NCI-H2029 (cell line): ENCODE results near the gene SYNGR1.

Experiments used
- DNase-seq: peaks from one replicate; lab custom pipeline; 2025; lab: John Stamatoyannopoulos, UW

SYNGR1 gene

GRCh38 chr22:39431216-39431801, 81.5 kb downstream of the SYNGR1 start:
- no peak for DNase-seq

- no peak for DNase-seq
Measured at GRCh38 chr22:39431821-39432251, 82.0 kb downstream of the SYNGR1 start.

- DNase-seq, result no peak
Measured at GRCh38 chr22:39432361-39432811, 82.6 kb downstream of the SYNGR1 start.

GRCh38 chr22:39433476-39434242, 83.9 kb downstream of the SYNGR1 start:
- no peak for DNase-seq

GRCh38 chr22:39434243-39434653, 84.5 kb downstream of the SYNGR1 start:
- no peak for DNase-seq

GRCh38 chr22:39434721-39435120, 84.9 kb downstream of the SYNGR1 start:
- no peak for DNase-seq
